Neural progenitor cell (in vitro differentiated cells): ENCODE data around the gene KRT37.

Experiments used
- EZH2phosphoT487 ChIP-seq: fragments of 200-600 bp; sonication (generic); IDR thresholded peaks from 2 replicates; pipeline ENCODE4 v1.6.1; 2017; ENCODE audit warnings: antibody characterized with exemption
- TF ChIP-seq, protein P1 (sequence below): fragments of 200-600 bp; sonication (generic); IDR thresholded peaks from 2 replicates; pipeline ENCODE4 v1.5.1; 2017; ENCODE audit warnings: antibody characterized with exemption, mild to moderate bottlenecking

DNA sequence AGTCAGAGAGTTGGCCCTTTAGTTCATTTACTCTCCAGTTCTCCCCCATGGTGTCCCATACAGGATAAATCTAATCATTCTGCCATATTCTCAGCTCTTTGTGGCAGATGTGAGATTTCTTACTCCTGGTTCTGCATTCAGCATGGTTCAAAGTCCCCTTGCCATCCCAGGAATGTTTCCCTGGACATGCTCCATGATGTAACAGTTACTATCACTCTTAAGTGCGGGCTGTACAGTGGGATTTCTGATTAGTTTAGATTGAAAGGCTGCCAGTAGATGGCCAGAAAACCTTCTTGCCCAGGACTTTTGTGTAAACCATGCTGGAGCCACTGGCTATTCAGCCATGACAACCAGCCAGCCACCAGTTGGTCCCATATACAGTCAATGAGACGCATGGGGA, 10.4 kb downstream of the KRT37 start:
- TF ChIP-seq, protein P1, sequence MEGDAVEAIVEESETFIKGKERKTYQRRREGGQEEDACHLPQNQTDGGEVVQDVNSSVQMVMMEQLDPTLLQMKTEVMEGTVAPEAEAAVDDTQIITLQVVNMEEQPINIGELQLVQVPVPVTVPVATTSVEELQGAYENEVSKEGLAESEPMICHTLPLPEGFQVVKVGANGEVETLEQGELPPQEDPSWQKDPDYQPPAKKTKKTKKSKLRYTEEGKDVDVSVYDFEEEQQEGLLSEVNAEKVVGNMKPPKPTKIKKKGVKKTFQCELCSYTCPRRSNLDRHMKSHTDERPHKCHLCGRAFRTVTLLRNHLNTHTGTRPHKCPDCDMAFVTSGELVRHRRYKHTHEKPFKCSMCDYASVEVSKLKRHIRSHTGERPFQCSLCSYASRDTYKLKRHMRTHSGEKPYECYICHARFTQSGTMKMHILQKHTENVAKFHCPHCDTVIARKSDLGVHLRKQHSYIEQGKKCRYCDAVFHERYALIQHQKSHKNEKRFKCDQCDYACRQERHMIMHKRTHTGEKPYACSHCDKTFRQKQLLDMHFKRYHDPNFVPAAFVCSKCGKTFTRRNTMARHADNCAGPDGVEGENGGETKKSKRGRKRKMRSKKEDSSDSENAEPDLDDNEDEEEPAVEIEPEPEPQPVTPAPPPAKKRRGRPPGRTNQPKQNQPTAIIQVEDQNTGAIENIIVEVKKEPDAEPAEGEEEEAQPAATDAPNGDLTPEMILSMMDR: no peak
- no peak for TF ChIP-seq EZH2phosphoT487
